PC-3 (cell line): Measurements from ENCODE around the gene ACSS3.

Source experiments
- EZH2 ChIP-seq: fragments of 300-600 bp; sonication (generic); IDR thresholded peaks from one replicate; pipeline ENCODE4 v1.6.1; 2017; ENCODE audit warnings: antibody characterized with exemption, mild to moderate bottlenecking, low read length; ENCODE audit not compliant: unreplicated experiment
- EZH2phosphoT487 ChIP-seq: fragments of 300-600 bp; sonication (generic); IDR thresholded peaks from 2 replicates; pipeline ENCODE4 v1.6.1; 2018; ENCODE audit warnings: mild to moderate bottlenecking, antibody characterized with exemption, low read length, borderline replicate concordance
- TF ChIP-seq, protein P1 (sequence below): fragments of 300-600 bp; sonication (generic); conservative IDR thresholded peaks from 2 replicates; pipeline ENCODE4 v1.5.1; 2017; ENCODE audit warnings: antibody characterized with exemption, low read depth, mild to moderate bottlenecking, low read length

DNA sequence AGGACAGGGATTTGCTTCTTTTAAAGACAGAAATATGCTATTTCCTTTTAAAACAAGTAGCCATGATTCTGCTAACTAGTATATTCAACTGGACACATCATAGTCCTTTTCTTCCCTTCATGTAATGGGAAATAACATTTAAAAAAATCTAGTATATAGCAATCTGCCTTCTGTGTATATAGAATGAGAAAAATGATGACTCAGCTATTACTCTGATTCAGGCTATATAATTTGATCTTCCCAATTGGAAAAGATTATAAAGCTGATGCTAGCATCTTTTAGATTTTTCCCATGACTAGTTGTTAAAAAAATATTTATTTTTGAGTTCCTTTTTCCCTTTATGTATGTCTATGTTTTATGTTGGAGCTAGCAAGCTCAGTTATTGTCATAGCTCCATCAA, 86.9 kb downstream of the ACSS3 start:
- TF ChIP-seq, protein P1, sequence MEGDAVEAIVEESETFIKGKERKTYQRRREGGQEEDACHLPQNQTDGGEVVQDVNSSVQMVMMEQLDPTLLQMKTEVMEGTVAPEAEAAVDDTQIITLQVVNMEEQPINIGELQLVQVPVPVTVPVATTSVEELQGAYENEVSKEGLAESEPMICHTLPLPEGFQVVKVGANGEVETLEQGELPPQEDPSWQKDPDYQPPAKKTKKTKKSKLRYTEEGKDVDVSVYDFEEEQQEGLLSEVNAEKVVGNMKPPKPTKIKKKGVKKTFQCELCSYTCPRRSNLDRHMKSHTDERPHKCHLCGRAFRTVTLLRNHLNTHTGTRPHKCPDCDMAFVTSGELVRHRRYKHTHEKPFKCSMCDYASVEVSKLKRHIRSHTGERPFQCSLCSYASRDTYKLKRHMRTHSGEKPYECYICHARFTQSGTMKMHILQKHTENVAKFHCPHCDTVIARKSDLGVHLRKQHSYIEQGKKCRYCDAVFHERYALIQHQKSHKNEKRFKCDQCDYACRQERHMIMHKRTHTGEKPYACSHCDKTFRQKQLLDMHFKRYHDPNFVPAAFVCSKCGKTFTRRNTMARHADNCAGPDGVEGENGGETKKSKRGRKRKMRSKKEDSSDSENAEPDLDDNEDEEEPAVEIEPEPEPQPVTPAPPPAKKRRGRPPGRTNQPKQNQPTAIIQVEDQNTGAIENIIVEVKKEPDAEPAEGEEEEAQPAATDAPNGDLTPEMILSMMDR, result no peak
- TF ChIP-seq EZH2 (no peak), EZH2phosphoT487 (no peak)
